ENCODE data around the gene PTPRN2. TPM values are rescaled to one million over a fixed set of nuclear protein-coding genes. Genes with fewer than 3 reads are reported as not detected.

Gene PTPRN2
- total and polyA plus RNA-seq, 2 of the 13 experiments (the other 11 are each of a cell fraction or from before 2014, with no cell fraction given), result 2.5 to 24.2 TPM

DNA sequence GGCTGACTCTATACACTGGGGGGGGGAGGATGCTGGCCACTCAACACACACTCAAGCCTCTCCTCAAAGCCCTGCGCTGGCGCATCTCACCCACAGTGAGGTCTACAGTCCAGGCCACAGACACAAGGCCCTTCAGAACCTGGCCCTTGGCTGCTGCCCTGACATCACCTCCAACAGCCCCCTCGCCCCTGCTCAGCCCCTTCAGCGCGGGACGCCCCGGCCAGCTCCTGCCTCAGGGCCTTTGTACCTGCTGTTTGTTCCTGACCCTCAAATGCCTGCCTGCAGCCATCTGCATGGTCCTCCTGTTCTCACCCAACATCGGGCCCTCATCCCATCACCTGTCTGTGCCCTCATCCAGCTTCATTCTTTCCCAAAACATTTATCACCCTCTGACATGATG is 678.3 kb downstream of the PTPRN2 start:
- intact Hi-C loops (cut with micrococcal nuclease; ENCODE audit: unreplicated experiment) (no loop called here), in situ Hi-C loops (cut with HindIII; ENCODE audit: extremely low pct_ligation_motif_present, low pct_unique_long_range_greater_than_20kb) (no loop called here)

More for the DNA sequence above, 678.3 kb downstream of the PTPRN2 start:
- Histone ChIP-seq H3K4me3 (replicated peaks in 1 of 3; ENCODE audit: insufficient read depth in 1 of 3, low read depth in 2 of 3, low read length in 3 of 3) (no peak overlapping the region), H2AFZ (ENCODE audit: low read length) (no peak overlapping the region), H3K27me3 (ENCODE audit: control insufficient read depth in 1 of 2, insufficient read depth in 2 of 2, low read length in 2 of 2) (no peaks in the 10 kb centered on the region; a peak in 1 of 5 replicates), H3K27ac (ENCODE audit: extremely low read length, insufficient read depth, low read length) (no peak overlapping the region), H3K9me3 (ENCODE audit: low read length) (no peaks in the 10 kb centered on the region), H3K36me3 (replicated peaks in 1 of 2; ENCODE audit: control insufficient read depth in 1 of 2, insufficient read depth in 2 of 2, low read length in 2 of 2) (no peaks in the 10 kb centered on the region), H4K20me1 (ENCODE audit: insufficient read depth, low read length) (peaks cover 2% of the 10 kb centered on the region; the same call in 1 of the 2 replicates), H3K4me2 (ENCODE audit: low read depth, low read length) (no peak overlapping the region), H3K4me1 (ENCODE audit: insufficient read depth, low read length) (peaks cover 12% of the 10 kb centered on the region; the same call in 1 of the 2 replicates), H3K9ac (ENCODE audit: insufficient read depth, low read depth, low read length) (no peak overlapping the region), H3K79me2 (ENCODE audit: insufficient read depth, low read length) (no peaks in the 10 kb centered on the region)
- BruUV-seq (replicated peaks), result no TSS peak
- 89% methylated on average over 8 of the region's 8 CpGs for WGBS (ENCODE audit: low lambda C conversion rate)
- CTCF ChIA-PET (ENCODE audit: low intra/inter-chr PET ratio, low total read pairs), result no interaction called here
- FAIRE-seq (no peak), DNase-seq (ENCODE audit: low spot score) (no peak), ATAC-seq (no peak)
- TF ChIP-seq ZNF136 (CRISPR knock-in tag; IDR thresholded peaks at IDR 0.05; ENCODE audit: low read depth) (no peak), ZFP62 (CRISPR knock-in tag; IDR thresholded peaks at IDR 0.05) (no peak), FOXM1 (CRISPR knock-in tag; IDR thresholded peaks at IDR 0.05) (no peak), SRY (CRISPR knock-in tag; IDR thresholded peaks at IDR 0.05) (no peak), SP1 (IDR thresholded peaks at IDR 0.05) (no peak), SP1 (CRISPR knock-in tag; IDR thresholded peaks at IDR 0.05) (no peak), ZNF451 (CRISPR knock-in tag; IDR thresholded peaks at IDR 0.05) (no peak), MTA1 (CRISPR knock-in tag; IDR thresholded peaks at IDR 0.05; ENCODE audit: borderline replicate concordance) (no peak), ERF (CRISPR knock-in tag; IDR thresholded peaks at IDR 0.05) (no peak), RARG (CRISPR knock-in tag; IDR thresholded peaks at IDR 0.05; ENCODE audit: low read depth) (no peak), ZNF160 (CRISPR knock-in tag; IDR thresholded peaks at IDR 0.05) (no peak)
- TF ChIP-seq, protein P1, sequence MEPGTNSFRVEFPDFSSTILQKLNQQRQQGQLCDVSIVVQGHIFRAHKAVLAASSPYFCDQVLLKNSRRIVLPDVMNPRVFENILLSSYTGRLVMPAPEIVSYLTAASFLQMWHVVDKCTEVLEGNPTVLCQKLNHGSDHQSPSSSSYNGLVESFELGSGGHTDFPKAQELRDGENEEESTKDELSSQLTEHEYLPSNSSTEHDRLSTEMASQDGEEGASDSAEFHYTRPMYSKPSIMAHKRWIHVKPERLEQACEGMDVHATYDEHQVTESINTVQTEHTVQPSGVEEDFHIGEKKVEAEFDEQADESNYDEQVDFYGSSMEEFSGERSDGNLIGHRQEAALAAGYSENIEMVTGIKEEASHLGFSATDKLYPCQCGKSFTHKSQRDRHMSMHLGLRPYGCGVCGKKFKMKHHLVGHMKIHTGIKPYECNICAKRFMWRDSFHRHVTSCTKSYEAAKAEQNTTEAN (CRISPR knock-in tag; conservative IDR thresholded peaks at IDR 0.05), result no peak
- TF ChIP-seq, protein P2, sequence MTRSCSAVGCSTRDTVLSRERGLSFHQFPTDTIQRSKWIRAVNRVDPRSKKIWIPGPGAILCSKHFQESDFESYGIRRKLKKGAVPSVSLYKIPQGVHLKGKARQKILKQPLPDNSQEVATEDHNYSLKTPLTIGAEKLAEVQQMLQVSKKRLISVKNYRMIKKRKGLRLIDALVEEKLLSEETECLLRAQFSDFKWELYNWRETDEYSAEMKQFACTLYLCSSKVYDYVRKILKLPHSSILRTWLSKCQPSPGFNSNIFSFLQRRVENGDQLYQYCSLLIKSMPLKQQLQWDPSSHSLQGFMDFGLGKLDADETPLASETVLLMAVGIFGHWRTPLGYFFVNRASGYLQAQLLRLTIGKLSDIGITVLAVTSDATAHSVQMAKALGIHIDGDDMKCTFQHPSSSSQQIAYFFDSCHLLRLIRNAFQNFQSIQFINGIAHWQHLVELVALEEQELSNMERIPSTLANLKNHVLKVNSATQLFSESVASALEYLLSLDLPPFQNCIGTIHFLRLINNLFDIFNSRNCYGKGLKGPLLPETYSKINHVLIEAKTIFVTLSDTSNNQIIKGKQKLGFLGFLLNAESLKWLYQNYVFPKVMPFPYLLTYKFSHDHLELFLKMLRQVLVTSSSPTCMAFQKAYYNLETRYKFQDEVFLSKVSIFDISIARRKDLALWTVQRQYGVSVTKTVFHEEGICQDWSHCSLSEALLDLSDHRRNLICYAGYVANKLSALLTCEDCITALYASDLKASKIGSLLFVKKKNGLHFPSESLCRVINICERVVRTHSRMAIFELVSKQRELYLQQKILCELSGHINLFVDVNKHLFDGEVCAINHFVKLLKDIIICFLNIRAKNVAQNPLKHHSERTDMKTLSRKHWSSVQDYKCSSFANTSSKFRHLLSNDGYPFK (CRISPR knock-in tag; IDR thresholded peaks at IDR 0.05; ENCODE audit: borderline replicate concordance), result no peak
- TF ChIP-seq, protein P3, sequence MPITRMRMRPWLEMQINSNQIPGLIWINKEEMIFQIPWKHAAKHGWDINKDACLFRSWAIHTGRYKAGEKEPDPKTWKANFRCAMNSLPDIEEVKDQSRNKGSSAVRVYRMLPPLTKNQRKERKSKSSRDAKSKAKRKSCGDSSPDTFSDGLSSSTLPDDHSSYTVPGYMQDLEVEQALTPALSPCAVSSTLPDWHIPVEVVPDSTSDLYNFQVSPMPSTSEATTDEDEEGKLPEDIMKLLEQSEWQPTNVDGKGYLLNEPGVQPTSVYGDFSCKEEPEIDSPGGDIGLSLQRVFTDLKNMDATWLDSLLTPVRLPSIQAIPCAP (CRISPR knock-in tag; IDR thresholded peaks at IDR 0.05; ENCODE audit: low read depth), result no peak
- TF ChIP-seq, protein P4, sequence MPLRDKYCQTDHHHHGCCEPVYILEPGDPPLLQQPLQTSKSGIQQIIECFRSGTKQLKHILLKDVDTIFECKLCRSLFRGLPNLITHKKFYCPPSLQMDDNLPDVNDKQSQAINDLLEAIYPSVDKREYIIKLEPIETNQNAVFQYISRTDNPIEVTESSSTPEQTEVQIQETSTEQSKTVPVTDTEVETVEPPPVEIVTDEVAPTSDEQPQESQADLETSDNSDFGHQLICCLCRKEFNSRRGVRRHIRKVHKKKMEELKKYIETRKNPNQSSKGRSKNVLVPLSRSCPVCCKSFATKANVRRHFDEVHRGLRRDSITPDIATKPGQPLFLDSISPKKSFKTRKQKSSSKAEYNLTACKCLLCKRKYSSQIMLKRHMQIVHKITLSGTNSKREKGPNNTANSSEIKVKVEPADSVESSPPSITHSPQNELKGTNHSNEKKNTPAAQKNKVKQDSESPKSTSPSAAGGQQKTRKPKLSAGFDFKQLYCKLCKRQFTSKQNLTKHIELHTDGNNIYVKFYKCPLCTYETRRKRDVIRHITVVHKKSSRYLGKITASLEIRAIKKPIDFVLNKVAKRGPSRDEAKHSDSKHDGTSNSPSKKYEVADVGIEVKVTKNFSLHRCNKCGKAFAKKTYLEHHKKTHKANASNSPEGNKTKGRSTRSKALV (CRISPR knock-in tag; IDR thresholded peaks at IDR 0.05), result no peak
- TF ChIP-seq, protein P5, sequence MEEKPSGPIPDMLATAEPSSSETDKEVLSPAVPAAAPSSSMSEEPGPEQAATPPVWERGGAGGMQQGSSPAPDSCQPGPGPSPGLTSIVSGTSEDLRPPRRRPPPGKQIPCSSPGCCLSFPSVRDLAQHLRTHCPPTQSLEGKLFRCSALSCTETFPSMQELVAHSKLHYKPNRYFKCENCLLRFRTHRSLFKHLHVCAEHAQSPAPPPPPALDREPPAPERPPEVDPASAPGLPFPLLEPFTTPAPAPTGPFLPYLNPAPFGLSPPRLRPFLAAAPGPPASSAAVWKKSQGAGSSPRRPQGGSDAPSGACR (CRISPR knock-in tag; IDR thresholded peaks at IDR 0.05), result no peak
- POLR2A ChIA-PET, result no interaction called here
